Sigmoid colon (tissue), 4 donors: ENCODE data around the gene LUZP1.

Source experiments
- POLR2A ChIP-seq, 2 donors: fragments of 450-650 bp; IDR thresholded peaks; one replicate each; pipeline ENCODE4 v1.6.1; 2016; ENCODE audit warnings: antibody characterized with exemption in 2 of 2, mild to moderate bottlenecking in 2 of 2, moderate library complexity in 2 of 2
- POLR2AphosphoS5 ChIP-seq, 4 donors: sonication (generic); formaldehyde crosslinking; IDR thresholded peaks; one replicate each; pipeline ENCODE4 v1.6.1; 2017; ENCODE audit warnings: antibody characterized with exemption in 4 of 4
- TF ChIP-seq, protein P1 (sequence below), 4 experiments: fragments of 450-650 bp in 3 of 4; fragments of 200-600 bp in 1 of 4; IDR thresholded peaks; one replicate each; pipeline ENCODE4 v1.5.1; 2016 to 2019; ENCODE audit warnings: antibody characterized with exemption in 4 of 4, mild to moderate bottlenecking in 3 of 4, moderate library complexity in 2 of 4

DNA sequence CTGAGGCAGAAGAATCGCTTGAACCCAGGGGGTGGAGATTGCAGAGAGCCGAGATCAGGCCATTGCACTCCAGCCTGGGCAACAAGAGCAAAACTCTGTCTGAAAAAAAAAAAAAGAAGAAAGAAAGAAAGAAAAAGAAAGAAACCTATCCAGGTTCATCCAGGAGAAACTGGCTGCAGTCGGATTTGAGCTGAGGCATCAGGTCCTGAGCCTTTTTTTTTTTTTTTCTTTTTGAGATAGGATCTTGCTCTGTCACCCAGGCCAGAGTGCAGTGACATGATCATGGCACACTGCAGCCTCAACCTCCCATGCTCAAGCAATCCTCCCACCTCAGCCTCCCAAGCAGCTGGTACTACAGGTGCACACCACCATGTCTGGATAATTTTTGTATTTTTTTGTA, 22.5 kb upstream of the LUZP1 start:
- TF ChIP-seq POLR2AphosphoS5 (IDR thresholded peaks at IDR 0.05) (no peak), POLR2A (IDR thresholded peaks at IDR 0.05) (no peak)
- TF ChIP-seq, protein P1, sequence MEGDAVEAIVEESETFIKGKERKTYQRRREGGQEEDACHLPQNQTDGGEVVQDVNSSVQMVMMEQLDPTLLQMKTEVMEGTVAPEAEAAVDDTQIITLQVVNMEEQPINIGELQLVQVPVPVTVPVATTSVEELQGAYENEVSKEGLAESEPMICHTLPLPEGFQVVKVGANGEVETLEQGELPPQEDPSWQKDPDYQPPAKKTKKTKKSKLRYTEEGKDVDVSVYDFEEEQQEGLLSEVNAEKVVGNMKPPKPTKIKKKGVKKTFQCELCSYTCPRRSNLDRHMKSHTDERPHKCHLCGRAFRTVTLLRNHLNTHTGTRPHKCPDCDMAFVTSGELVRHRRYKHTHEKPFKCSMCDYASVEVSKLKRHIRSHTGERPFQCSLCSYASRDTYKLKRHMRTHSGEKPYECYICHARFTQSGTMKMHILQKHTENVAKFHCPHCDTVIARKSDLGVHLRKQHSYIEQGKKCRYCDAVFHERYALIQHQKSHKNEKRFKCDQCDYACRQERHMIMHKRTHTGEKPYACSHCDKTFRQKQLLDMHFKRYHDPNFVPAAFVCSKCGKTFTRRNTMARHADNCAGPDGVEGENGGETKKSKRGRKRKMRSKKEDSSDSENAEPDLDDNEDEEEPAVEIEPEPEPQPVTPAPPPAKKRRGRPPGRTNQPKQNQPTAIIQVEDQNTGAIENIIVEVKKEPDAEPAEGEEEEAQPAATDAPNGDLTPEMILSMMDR (IDR thresholded peaks at IDR 0.05) = no peak
